Astrocyte of the cerebellum (primary cell): ENCODE data around the gene SGCD.

Source experiments
- DNase-seq: peaks from one replicate; pipeline ENCODE4 v3.0.0-alpha.2; 2011; ENCODE audit warnings: low read depth
- H3K4me3 ChIP-seq: 2 replicates; pipeline ENCODE4 v1.5.1; 2011; ENCODE audit warnings: mild to moderate bottlenecking, low read depth, low read length, moderate library complexity
- CTCF ChIP-seq: IDR thresholded peaks from 2 replicates; pipeline ENCODE4 v1.5.1; 2012; ENCODE audit warnings: low read length, low read depth, moderate library complexity, mild to moderate bottlenecking; ENCODE audit errors: missing control alignments
- in situ Hi-C: cut with HindIII; loops from 2 replicates; pipeline ENCODE4 v1.10.0; 2017; ENCODE audit warnings: low sequenced_read_pairs

The SGCD gene

GRCh38 chr5:156681265-156681664 lies 354.3 kb downstream of the SGCD start:
- DNase-seq, result no peak
- no peak overlapping the region for H3K4me3 ChIP-seq
- in situ Hi-C loops, result no loop called here
- no peak for TF ChIP-seq CTCF

DNA sequence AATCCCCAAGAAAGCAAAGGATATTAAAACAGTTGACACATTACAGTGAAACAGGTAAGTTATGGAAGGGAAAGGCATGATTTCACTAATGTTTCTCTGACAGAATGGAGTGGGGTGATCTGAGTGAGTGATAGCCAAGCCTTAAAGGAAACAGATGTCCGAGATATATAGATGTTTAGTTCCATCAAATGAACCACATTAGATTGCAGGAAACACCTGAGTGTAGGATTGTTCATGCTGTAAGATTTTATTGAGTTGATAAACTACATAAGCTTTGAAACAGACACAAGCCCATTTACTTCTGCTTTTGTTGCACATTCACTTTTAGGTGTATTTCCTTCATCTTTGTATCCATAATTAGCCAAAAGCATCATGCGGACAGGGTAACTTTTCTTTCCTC lies 356.0 kb downstream of the SGCD start:
- no peak for TF ChIP-seq CTCF
- in situ Hi-C loops, result no loop called here
- no peak overlapping the region for H3K4me3 ChIP-seq
- no peak for DNase-seq

- in situ Hi-C loops, result no loop called here
- TF ChIP-seq CTCF, result no peak
- no peak overlapping the region for H3K4me3 ChIP-seq
- no peak for DNase-seq
Observed at GRCh38 chr5:156683509-156683908, 356.5 kb downstream of the SGCD start.

- H3K4me3 ChIP-seq, result no peak overlapping the region
- in situ Hi-C loops, result no loop called here
- no peak for TF ChIP-seq CTCF
- DNase-seq, result no peak
Observed at GRCh38 chr5:156684216-156684615, 357.3 kb downstream of the SGCD start.

DNA sequence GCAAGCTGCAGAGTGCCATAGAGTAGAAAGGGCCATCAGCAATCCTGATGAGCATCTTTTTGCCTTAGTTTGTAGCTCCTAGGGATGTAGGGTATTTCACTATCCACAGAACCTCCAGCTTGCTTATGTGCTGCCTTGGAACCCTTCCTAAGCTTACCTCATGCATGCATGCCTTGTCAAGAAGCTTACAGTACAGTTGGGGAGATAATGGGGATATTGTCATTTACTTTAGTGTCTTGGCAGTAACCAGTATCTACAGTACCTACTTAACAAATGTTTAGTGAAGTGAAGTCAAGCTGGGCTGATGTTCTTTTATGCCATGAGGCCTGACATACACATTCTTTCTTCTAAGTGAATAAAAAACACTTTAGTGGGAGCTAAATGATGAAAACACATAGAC lies 358.5 kb downstream of the SGCD start:
- in situ Hi-C loops, result no loop called here
- DNase-seq, result no peak
- TF ChIP-seq CTCF, result no peak
- H3K4me3 ChIP-seq, result no peak overlapping the region

- no peak for DNase-seq
- H3K4me3 ChIP-seq, result no peak overlapping the region
- no peak for TF ChIP-seq CTCF
- in situ Hi-C loops, result no loop called here
Observed at GRCh38 chr5:156686380-156686779, 359.4 kb downstream of the SGCD start.

GRCh38 chr5:156686796-156687195 lies 359.8 kb downstream of the SGCD start:
- no peak for TF ChIP-seq CTCF
- in situ Hi-C loops, result no loop called here
- no peak overlapping the region for H3K4me3 ChIP-seq
- no peak for DNase-seq
